ENCODE measurements around the gene CDK14.

CDK14 gene

GRCh38 chr7:91182819-91183764 is 587.0 kb downstream of the CDK14 start:
- DNase-seq: no peak

GRCh38 chr7:91185771-91186170 is 589.6 kb downstream of the CDK14 start:
- DNase-seq: no peak

GRCh38 chr7:91187061-91187460 is 590.9 kb downstream of the CDK14 start:
- no peak for DNase-seq

- no peak for DNase-seq
Measured at GRCh38 chr7:91191771-91192170, 595.6 kb downstream of the CDK14 start.

GRCh38 chr7:91193141-91193540 is 597.0 kb downstream of the CDK14 start:
- DNase-seq: no peak

- DNase-seq: no peak
Measured at GRCh38 chr7:91194841-91195240, 598.7 kb downstream of the CDK14 start.

- no peak for DNase-seq
Measured at GRCh38 chr7:91196058-91196457, 599.9 kb downstream of the CDK14 start.

- no peak for DNase-seq
Measured at GRCh38 chr7:91198371-91198770, 602.2 kb downstream of the CDK14 start.

GRCh38 chr7:91199601-91200000 is 603.5 kb downstream of the CDK14 start:
- DNase-seq: no peak

GRCh38 chr7:91201442-91202113 is 605.5 kb downstream of the CDK14 start:
- peak; percentile 17 for DNase-seq

- no peak for DNase-seq
Measured at GRCh38 chr7:91206361-91206960, 610.3 kb downstream of the CDK14 start.

GRCh38 chr7:91212582-91212981 is 616.5 kb downstream of the CDK14 start:
- no peak for DNase-seq

GRCh38 chr7:91226411-91226810 is 630.3 kb downstream of the CDK14 start:
- DNase-seq: no peak

GRCh38 chr7:91228327-91228726 is 632.2 kb downstream of the CDK14 start:
- DNase-seq: no peak

GRCh38 chr7:91228927-91229558 is 632.9 kb downstream of the CDK14 start:
- no peak for DNase-seq

GRCh38 chr7:91230100-91230499 is 634.0 kb downstream of the CDK14 start:
- no peak for DNase-seq

- DNase-seq: no peak
Measured at GRCh38 chr7:91230503-91230902, 634.4 kb downstream of the CDK14 start.

GRCh38 chr7:91233212-91233611 is 637.1 kb downstream of the CDK14 start:
- DNase-seq: no peak

GRCh38 chr7:91235211-91235832 is 639.2 kb downstream of the CDK14 start:
- no peak for DNase-seq

GRCh38 chr7:91239171-91239604 is 643.1 kb downstream of the CDK14 start:
- DNase-seq: no peak

GRCh38 chr7:91239772-91240171 is 643.7 kb downstream of the CDK14 start:
- DNase-seq: no peak

GRCh38 chr7:91240376-91240941 is 644.3 kb downstream of the CDK14 start:
- DNase-seq: no peak

Data from NCI-H774 (cell line).